Measurements from ENCODE around the gene STK24. TPM values are rescaled to one million over a fixed set of nuclear protein-coding genes. Genes with fewer than 3 reads are reported as not detected.
"Not testable (repeated sequence)": the region's sequence is repeated elsewhere in the genome, so short reads cannot be mapped to it uniquely, and the experiment has no call there.

The STK24 gene
- total RNA-seq, 4 donors from 2014 or later, result 29.7 to 73.5 (median 62.6) TPM

- intact Hi-C loops (cut with DNase I; ENCODE audit: low total_unique reads), result no loop called here
- Histone ChIP-seq H3K4me3 (no peak overlapping the region), H3K4me1 (no peaks in the 10 kb centered on the region), H3K36me3 (no peaks in the 10 kb centered on the region), H3K9me3 (no peaks in the 10 kb centered on the region), H3K27me3 (no peaks in the 10 kb centered on the region), H3K27ac (no peak overlapping the region)
- no peak for DNase-seq
- no peak for TF ChIP-seq POLR2A (IDR thresholded peaks at IDR 0.05)
- no peak for TF ChIP-seq CTCF (IDR thresholded peaks at IDR 0.05)
Observed at GRCh38 chr13:98595134-98595533, 18.2 kb upstream of the STK24 start.

GRCh38 chr13:98592362-98592732, 15.4 kb upstream of the STK24 start:
- no peak for TF ChIP-seq CTCF (IDR thresholded peaks at IDR 0.05)
- no peak for TF ChIP-seq POLR2A (IDR thresholded peaks at IDR 0.05)
- Histone ChIP-seq H3K27me3 (no peaks in the 10 kb centered on the region), H3K4me1 (no peaks in the 10 kb centered on the region), H3K36me3 (no peaks in the 10 kb centered on the region), H3K9me3 (no peaks in the 10 kb centered on the region), H3K4me3 (no peak overlapping the region), H3K27ac (no peak overlapping the region)
- intact Hi-C loops (cut with DNase I; ENCODE audit: low total_unique reads), result no loop called here
- no peak for DNase-seq

- DNase-seq, result no peak
- H3K27ac ChIP-seq, result no peak overlapping the region
- no peaks in the 10 kb centered on the region for H3K4me1 ChIP-seq
- no peaks in the 10 kb centered on the region for H3K36me3 ChIP-seq
- no peak overlapping the region for H3K4me3 ChIP-seq
- no peak for TF ChIP-seq POLR2A (IDR thresholded peaks at IDR 0.05)
- TF ChIP-seq CTCF (IDR thresholded peaks at IDR 0.05), result no peak
- no peaks in the 10 kb centered on the region for H3K9me3 ChIP-seq
- no peaks in the 10 kb centered on the region for H3K27me3 ChIP-seq
- intact Hi-C loops (cut with DNase I; ENCODE audit: low total_unique reads), result no loop called here
Observed at GRCh38 chr13:98591721-98592361, 14.9 kb upstream of the STK24 start.

- H3K9me3 ChIP-seq; DNase-seq; H3K27me3 ChIP-seq; H3K27ac ChIP-seq; intact Hi-C loops (cut with DNase I; ENCODE audit: low total_unique reads); H3K4me3 ChIP-seq; H3K36me3 ChIP-seq; H3K4me1 ChIP-seq: not testable (repeated sequence)
Observed at GRCh38 chr13:98590471-98590870, 13.6 kb upstream of the STK24 start.

GRCh38 chr13:98589516-98589915, 12.6 kb upstream of the STK24 start:
- H3K9me3 ChIP-seq; H3K4me3 ChIP-seq; H3K27ac ChIP-seq; intact Hi-C loops (cut with DNase I; ENCODE audit: low total_unique reads); H3K27me3 ChIP-seq; H3K36me3 ChIP-seq; DNase-seq; H3K4me1 ChIP-seq: not testable (repeated sequence)

- no peak for TF ChIP-seq CTCF (IDR thresholded peaks at IDR 0.05)
- no peak for TF ChIP-seq POLR2A (IDR thresholded peaks at IDR 0.05)
- no peak overlapping the region for H3K27ac ChIP-seq
- H3K4me3 ChIP-seq, result no peak overlapping the region
- H3K9me3 ChIP-seq, result no peaks in the 10 kb centered on the region
- intact Hi-C loops (cut with DNase I; ENCODE audit: low total_unique reads), result no loop called here
- H3K4me1 ChIP-seq, result no peaks in the 10 kb centered on the region
- no peak for DNase-seq
- H3K27me3 ChIP-seq, result no peaks in the 10 kb centered on the region
- H3K36me3 ChIP-seq, result no peaks in the 10 kb centered on the region
Observed at GRCh38 chr13:98586400-98587345, 9.8 kb upstream of the STK24 start.
